GM12872 (cell line): ENCODE results near the gene NUP62CL.

Experiments used
- TF ChIP-seq, protein P1 (sequence below): IDR thresholded peaks from 3 replicates; pipeline ENCODE4 v1.5.1; 2011; ENCODE audit warnings: low read depth, mild to moderate bottlenecking, low read length, moderate library complexity; ENCODE audit not compliant: insufficient read depth

NUP62CL gene

GRCh38 chrX:107119283-107119682 is 87.0 kb downstream of the NUP62CL start:
- TF ChIP-seq, protein P1, sequence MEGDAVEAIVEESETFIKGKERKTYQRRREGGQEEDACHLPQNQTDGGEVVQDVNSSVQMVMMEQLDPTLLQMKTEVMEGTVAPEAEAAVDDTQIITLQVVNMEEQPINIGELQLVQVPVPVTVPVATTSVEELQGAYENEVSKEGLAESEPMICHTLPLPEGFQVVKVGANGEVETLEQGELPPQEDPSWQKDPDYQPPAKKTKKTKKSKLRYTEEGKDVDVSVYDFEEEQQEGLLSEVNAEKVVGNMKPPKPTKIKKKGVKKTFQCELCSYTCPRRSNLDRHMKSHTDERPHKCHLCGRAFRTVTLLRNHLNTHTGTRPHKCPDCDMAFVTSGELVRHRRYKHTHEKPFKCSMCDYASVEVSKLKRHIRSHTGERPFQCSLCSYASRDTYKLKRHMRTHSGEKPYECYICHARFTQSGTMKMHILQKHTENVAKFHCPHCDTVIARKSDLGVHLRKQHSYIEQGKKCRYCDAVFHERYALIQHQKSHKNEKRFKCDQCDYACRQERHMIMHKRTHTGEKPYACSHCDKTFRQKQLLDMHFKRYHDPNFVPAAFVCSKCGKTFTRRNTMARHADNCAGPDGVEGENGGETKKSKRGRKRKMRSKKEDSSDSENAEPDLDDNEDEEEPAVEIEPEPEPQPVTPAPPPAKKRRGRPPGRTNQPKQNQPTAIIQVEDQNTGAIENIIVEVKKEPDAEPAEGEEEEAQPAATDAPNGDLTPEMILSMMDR = no peak

DNA sequence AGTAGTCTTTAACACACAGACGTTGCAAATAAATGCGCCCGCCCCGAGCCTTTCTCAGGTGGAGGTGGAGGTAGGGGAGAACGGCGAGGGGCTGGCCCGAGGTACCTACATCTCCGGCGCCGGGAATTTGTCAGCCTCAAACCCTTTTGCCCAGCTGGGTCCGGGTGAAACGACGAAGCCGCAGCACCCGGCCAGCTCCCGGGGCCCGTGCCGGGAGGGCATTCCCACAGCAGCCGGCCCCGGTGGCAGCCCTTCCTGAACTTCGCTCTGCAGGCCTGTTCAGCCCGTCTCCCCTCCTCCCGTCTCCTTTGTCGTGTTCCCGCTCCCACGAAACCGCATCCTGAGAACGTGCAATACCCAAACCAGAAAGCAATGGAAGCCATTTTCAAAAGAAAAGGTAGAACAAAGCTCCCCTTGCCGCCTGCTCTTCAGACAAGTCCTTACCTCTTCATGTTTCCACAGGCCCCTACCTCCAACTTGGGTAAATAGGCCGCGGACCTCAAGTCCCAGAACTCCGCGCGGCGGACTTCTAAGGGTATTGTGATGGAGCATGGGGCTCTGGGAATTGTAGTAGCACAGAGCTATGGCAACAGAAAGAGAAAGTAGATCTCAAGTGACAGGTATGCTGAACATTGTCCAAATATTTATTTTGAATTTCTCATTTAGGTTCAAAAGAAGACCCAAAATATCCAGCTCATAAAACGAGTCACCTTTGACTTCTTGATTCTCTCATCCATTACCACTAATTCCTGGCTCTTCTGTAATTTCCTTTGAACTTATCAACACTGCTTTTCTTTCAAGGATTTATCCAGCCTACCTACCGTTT is 87.7 kb downstream of the NUP62CL start, which contains the start of gene RBM41:
Gene RBM41 (minus strand): TSS at position 501 of the 826 bp plus-strand sequence. CDS start 49 bp downstream, at position 452.
- TF ChIP-seq, protein P1 = no peak

- TF ChIP-seq, protein P1 = no peak
Measured at GRCh38 chrX:107117993-107118321, 88.3 kb downstream of the NUP62CL start.

- TF ChIP-seq, protein P1 = no peak
Measured at GRCh38 chrX:107107459-107107858, 98.8 kb downstream of the NUP62CL start.

- TF ChIP-seq, protein P1 = no peak
Measured at GRCh38 chrX:107102980-107103379, 103.3 kb downstream of the NUP62CL start.

DNA sequence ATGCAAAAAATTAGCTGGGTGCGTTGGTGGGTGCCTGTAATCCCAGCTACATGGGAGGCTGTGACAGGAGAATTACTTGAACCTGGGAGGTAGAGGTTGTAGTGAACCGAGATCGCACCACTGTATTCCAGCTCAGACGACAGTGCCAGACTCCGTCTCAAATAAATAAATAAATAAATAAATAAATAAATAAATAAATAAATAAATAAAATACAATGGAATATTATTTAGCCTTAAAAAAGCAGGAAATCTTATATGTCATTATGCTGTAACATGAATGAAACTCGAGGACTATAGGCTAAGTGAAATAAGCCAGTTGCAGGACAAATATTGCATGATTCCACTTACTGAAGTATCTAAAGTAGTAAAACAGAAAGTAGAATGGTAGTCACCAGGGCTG is 130.1 kb downstream of the NUP62CL start:
- TF ChIP-seq, protein P1 = no peak
